ENCODE results near the gene CCDC197. TPM values are rescaled to one million over a fixed set of nuclear protein-coding genes. Genes with fewer than 3 reads are reported as not detected.
A peak's percentile ranks its signal among the peaks of the same experiment; 100 is the strongest.

The CCDC197 gene
- total RNA-seq, 4 donors from 2014 or later, result not detected

DNA sequence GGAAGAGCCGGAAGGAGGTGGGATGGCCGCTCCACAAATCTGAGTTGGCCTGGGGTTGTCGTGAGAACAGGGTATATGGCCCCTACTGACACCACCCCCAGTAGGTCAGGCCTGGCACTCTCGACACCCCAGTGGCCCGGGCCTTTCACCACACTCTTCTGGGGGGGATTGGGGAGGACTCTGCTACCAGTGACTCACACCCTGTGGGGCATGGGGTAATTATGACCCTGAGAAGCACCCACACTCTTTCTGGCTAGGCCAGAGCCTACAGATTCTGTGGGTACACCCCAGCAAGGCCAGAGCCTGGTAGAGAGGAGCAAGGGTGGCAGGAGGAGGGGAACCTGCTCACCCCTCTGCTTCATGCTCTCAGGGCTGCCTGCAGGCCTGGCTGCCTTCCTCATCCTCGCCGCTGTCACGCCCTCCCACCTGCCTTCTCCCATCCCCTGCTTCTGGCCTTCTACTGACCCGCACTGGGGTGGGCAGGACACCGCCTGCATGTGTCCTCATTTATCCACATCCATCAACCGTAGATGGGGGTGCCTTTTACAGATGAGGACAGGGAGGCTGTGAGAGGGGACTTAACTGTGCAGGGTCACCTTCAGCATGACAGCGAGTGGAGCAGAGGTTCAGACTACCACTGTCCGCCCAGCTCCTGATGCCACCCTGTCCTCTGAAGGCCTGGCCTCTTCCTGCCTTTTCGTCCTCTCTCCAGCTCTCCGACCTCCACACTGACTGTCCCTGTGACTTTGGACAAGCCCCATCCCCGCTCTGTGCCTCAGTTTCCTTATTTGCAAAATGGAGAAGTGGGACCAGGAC lies 39.1 kb upstream of the CCDC197 start:
- WGBS, result 88% methylated on average over 7 of the region's 16 CpGs
- Histone ChIP-seq H3K27me3 (no peaks in the 10 kb centered on the region), H3K9me3 (no peaks in the 10 kb centered on the region), H3K27ac (replicated peaks in 1 of 4) (peak overlapping the region; percentile 78 to 94 (median 90)), H3K4me1 (peaks cover 58 to 90% (median 84%) of the 10 kb centered on the region in 4 donors), H3K4me3 (no peak overlapping the region), H3K36me3 (peaks cover 0 to 47% (median 24%) of the 10 kb centered on the region in 4 donors)
- TF ChIP-seq, protein P1, sequence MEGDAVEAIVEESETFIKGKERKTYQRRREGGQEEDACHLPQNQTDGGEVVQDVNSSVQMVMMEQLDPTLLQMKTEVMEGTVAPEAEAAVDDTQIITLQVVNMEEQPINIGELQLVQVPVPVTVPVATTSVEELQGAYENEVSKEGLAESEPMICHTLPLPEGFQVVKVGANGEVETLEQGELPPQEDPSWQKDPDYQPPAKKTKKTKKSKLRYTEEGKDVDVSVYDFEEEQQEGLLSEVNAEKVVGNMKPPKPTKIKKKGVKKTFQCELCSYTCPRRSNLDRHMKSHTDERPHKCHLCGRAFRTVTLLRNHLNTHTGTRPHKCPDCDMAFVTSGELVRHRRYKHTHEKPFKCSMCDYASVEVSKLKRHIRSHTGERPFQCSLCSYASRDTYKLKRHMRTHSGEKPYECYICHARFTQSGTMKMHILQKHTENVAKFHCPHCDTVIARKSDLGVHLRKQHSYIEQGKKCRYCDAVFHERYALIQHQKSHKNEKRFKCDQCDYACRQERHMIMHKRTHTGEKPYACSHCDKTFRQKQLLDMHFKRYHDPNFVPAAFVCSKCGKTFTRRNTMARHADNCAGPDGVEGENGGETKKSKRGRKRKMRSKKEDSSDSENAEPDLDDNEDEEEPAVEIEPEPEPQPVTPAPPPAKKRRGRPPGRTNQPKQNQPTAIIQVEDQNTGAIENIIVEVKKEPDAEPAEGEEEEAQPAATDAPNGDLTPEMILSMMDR (IDR thresholded peaks at IDR 0.05), result no peak
- TF ChIP-seq POLR2AphosphoS5 (IDR thresholded peaks at IDR 0.05) (no peak), POLR2A (IDR thresholded peaks at IDR 0.05; ENCODE audit: low read depth) (no peak), EP300 (IDR thresholded peaks at IDR 0.05) (no peak)
- no peak for DNase-seq (ENCODE audit: extremely low spot score)
- intact Hi-C loops (cut with DNase I), result no loop called here

DNA sequence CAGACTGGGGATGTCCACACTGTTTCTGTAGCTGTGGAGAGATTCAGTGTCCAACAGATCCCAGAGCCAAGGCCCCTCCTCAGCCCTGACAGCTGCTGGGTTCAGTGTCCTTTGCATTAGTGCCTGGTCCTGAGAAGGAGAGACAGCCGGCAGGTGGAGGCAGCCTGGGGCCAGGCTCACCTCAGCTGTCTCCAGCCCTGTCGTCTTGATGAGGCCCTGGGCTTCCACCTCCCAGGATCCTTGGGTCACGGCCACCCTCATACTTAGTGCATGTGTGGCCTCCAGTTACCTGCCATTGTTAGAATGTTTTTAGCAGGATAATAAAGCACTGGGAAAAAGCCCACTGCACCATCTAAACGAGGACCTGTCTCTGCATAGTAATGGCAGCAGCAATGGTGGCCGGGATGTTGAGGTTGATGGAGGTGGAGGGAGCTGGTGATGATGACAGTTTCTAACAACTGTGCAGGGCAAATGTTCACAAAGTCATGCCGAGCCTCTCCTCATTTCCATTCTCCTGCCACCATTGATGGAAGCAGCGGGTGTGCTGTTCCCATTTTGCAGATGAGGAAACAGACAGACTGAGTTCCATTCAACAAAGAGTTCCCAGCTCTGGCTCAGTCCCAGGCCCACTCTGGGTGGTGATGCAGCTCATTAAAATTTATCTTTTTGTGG lies 38.4 kb upstream of the CCDC197 start:
- Histone ChIP-seq H3K36me3 (peaks cover 0 to 48% (median 24%) of the 10 kb centered on the region in 4 donors), H3K9me3 (no peaks in the 10 kb centered on the region), H3K27me3 (no peaks in the 10 kb centered on the region), H3K4me3 (no peak overlapping the region), H3K27ac (replicated peaks in 1 of 4) (peak overlapping the region; percentile 78 to 94 (median 90)), H3K4me1 (peaks cover 64 to 90% (median 84%) of the 10 kb centered on the region in 4 donors)
- WGBS, result 76% methylated on average over 7 of the region's 7 CpGs
- no peak for DNase-seq (ENCODE audit: extremely low spot score)
- intact Hi-C loops (cut with DNase I), result no loop called here
- no peak for TF ChIP-seq POLR2A (IDR thresholded peaks at IDR 0.05; ENCODE audit: low read depth)
- TF ChIP-seq POLR2AphosphoS5 (IDR thresholded peaks at IDR 0.05), result no peak
- TF ChIP-seq, protein P1 (IDR thresholded peaks at IDR 0.05), result no peak
- no peak for TF ChIP-seq EP300 (IDR thresholded peaks at IDR 0.05)

DNA sequence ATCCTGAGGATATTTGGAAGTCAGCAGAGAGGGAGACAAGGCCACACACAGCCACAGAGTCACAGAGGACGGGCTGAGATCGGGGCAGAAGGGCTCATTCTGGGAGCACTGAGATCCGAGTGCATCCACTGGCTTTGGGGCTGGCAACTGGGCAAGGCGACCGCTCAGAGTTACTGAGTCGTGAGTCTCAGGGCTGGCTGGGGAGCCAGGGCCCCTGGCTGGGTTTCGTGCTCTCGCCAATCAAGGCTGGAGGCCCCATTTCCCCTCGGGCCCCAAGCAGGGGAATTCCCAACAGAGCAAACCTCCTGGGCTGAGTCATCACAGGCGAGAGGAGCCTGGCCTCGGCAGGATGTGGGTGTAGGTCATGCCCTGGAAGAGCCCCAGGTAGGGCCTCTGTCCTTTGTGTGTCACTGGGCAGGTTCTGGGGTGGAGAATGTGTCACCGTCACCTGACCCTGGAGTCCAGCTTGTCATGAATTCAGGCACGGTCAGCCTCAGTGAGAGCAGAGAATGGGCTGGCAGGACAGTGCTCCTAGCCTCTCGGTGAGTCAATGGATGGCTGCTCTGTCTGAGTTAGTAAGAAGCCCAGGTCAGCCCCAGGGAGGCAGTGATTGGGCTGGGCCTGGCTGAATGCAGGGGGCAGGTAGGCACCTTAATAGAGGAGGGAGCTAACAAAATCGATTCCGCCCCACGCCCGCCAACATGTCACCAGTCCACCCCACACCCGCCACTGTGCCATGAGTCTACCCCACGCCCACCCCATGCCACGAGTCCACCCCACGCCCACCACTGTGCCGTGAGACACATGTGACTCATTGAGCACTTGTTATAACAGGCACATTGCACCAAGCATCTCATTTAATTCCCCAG lies 37.6 kb upstream of the CCDC197 start:
- Histone ChIP-seq H3K4me3 (no peak overlapping the region), H3K9me3 (no peaks in the 10 kb centered on the region), H3K36me3 (peaks cover 0 to 47% (median 22%) of the 10 kb centered on the region in 4 donors), H3K4me1 (peaks cover 64 to 90% (median 84%) of the 10 kb centered on the region in 4 donors), H3K27ac (replicated peaks in 1 of 4) (peak overlapping the region; percentile 78 to 94 (median 90)), H3K27me3 (no peaks in the 10 kb centered on the region)
- no peak for DNase-seq (ENCODE audit: extremely low spot score)
- intact Hi-C loops (cut with DNase I), result no loop called here
- TF ChIP-seq, protein P1 (IDR thresholded peaks at IDR 0.05), result no peak
- peak in 1 of 2 donors; percentile 11 for TF ChIP-seq POLR2AphosphoS5 (IDR thresholded peaks at IDR 0.05)
- 55% methylated on average over 21 of the region's 23 CpGs for WGBS

DNA sequence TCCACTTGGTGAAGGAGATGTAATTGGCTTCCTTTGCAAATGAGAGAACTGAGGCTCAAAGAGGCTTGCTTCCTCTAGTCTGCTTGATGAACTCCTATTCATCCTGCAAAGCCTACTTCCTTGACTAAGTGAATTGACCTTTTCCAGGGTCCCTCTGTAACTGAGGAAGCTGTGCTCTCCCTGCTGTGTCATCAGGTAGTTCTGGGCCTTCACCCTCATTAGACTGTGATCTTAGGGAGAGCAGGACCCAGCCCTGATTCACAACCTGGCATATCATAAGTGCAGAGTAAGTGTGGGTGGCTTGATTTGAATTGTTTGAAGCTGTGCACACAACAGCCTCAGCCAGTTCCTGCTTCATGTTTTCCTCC lies 37.0 kb upstream of the CCDC197 start:
- no peaks in the 10 kb centered on the region for H3K27me3 ChIP-seq
- H3K4me3 ChIP-seq, result no peak overlapping the region
- H3K27ac ChIP-seq (replicated peaks in 1 of 4), result peak overlapping the region; percentile 78 to 94 (median 90)
- H3K9me3 ChIP-seq, result no peaks in the 10 kb centered on the region
- no peak for DNase-seq (ENCODE audit: extremely low spot score)
- H3K36me3 ChIP-seq, result peaks cover 0 to 40% (median 20%) of the 10 kb centered on the region in 4 donors
- H3K4me1 ChIP-seq, result peaks cover 67 to 90% (median 85%) of the 10 kb centered on the region in 4 donors
- intact Hi-C loops (cut with DNase I), result no loop called here
- TF ChIP-seq POLR2AphosphoS5 (IDR thresholded peaks at IDR 0.05), result no peak
- no peak for TF ChIP-seq POLR2A (IDR thresholded peaks at IDR 0.05; ENCODE audit: low read depth)
- no peak for TF ChIP-seq EP300 (IDR thresholded peaks at IDR 0.05)

Data from esophagus muscularis mucosa (tissue), 4 donors.